HK-2 (cell line): ENCODE measurements around the gene ATP8B1.

ENCODE experiments used
- DNase-seq: peaks from one replicate; pipeline ENCODE4 v3.0.0-alpha.2; 2018; ENCODE audit not compliant: unreplicated experiment

ATP8B1 gene

DNA sequence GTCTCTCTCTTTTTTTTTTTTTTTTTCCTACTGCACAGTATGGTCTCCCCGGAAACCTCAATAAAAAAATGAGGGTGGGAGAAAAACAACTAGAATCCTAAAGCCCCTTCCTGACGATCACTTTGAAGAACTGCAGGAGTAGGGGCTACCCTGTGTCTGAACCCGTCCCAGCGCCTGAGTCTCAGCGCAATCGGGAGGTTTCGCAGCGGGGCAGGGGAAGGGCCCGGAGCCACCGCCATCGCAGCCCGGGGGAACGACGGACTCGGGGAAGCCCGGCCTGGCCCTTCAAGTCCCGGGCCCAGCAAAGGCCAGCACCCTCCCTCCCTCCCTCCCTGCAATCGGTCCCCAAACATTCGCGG is 181.9 kb downstream of the ATP8B1 start:
- no peak for DNase-seq

DNA sequence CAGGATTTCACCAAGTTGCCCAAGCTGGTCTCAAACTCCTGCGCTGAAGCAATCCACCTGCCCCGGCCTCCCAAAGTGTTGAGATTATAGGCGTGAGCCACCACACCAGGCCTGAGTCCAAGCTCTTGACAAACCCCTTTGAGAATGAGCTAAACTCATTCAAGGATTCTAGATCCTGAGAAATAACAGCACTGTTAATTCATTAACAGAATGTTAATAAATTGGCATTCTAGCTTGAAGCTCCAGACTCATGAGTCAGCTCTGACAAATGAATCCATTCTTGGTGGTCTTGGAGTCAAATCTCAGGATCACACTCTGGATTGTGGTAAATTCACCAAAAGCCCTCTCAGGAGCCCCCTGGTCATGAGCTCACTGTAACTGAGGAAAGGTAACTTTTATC is 183.2 kb downstream of the ATP8B1 start:
- DNase-seq: no peak

GRCh38 chr18:57618910-57619309 is 184.2 kb downstream of the ATP8B1 start:
- DNase-seq: no peak

DNA sequence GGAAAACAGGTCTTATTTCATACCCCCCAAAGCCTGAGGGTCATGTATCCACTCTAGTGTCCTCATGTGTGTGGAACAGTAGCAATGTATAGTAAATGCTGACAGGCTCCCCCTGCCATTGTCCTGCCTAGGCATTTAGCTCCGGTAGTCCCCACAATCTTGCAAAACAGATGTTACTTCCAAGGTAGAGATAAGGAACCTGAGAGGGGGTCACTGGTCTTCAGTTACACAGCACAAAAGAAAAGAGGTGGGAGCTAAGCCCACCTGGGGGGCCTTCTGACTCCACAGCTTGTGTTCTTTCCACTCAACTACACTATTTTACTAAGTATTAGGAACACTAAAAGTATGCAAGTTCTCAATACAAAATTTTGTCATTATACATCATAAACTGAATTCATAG is 199.2 kb downstream of the ATP8B1 start:
- DNase-seq: no peak
